ENCODE results near the gene ARPC5. TPM values are rescaled to one million over a fixed set of nuclear protein-coding genes. Genes with fewer than 3 reads are reported as not detected.
"Not testable (repeated sequence)": the region's sequence is repeated elsewhere in the genome, so short reads cannot be mapped to it uniquely, and the experiment has no call there.

Gene ARPC5
- total RNA-seq, 1 donor from 2014 or later = 191 TPM

DNA sequence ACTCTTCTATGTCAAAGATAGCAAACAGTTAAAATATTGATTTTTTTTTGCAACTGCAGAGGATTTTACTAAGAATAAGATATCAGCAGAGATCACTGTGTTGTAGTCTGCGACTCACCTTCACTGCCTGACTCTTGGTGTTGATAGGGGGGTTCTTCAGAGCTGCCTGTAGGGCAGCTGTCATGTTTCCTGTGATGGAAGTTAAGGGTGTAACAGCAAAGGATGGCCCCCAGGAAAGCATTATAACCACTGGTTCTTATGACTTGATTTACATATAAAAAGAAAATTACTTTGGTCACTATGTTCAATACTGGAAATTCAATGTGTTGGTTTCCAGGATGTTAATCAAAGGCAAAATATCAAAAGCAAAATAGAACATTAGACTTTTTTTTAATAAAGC, 2.6 kb downstream of the ARPC5 start:
- DNase-seq (no peak), ATAC-seq (no peak)
- intact Hi-C loops (cut with DNase I) = no loop called here
- no peaks in the 10 kb centered on the region for H3K27me3 ChIP-seq (ENCODE audit: low read depth)
- TF ChIP-seq, protein P1, sequence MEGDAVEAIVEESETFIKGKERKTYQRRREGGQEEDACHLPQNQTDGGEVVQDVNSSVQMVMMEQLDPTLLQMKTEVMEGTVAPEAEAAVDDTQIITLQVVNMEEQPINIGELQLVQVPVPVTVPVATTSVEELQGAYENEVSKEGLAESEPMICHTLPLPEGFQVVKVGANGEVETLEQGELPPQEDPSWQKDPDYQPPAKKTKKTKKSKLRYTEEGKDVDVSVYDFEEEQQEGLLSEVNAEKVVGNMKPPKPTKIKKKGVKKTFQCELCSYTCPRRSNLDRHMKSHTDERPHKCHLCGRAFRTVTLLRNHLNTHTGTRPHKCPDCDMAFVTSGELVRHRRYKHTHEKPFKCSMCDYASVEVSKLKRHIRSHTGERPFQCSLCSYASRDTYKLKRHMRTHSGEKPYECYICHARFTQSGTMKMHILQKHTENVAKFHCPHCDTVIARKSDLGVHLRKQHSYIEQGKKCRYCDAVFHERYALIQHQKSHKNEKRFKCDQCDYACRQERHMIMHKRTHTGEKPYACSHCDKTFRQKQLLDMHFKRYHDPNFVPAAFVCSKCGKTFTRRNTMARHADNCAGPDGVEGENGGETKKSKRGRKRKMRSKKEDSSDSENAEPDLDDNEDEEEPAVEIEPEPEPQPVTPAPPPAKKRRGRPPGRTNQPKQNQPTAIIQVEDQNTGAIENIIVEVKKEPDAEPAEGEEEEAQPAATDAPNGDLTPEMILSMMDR (IDR thresholded peaks at IDR 0.05) = no peak
- peak overlapping the region; percentile 85 for H3K4me3 ChIP-seq
- peaks cover 75% of the 10 kb centered on the region for H3K4me1 ChIP-seq
- H3K36me3 ChIP-seq = peaks cover 39% of the 10 kb centered on the region
- peak overlapping the region; percentile 96 for H3K27ac ChIP-seq
- no peaks in the 10 kb centered on the region for H3K9me3 ChIP-seq

DNA sequence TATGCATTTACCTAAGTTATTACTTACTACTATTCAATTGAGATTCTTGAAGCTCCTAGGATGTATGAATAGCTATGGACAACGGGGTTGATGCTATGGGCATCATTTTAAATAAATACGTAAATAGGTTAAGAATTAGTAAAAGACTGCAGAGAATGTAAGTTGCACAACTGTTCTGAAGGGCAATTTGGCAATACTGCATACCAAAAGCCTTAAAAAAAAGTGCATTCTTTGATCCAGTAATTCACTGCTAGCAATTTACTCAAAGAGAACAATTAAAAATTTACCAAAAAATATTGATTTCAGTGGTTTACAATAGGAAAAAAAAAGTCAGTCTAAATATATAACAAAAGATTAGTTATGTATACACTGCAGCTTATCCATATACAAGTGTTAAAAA, 3.5 kb downstream of the ARPC5 start:
- peaks cover 78% of the 10 kb centered on the region for H3K4me1 ChIP-seq
- no peak for ATAC-seq
- H3K36me3 ChIP-seq = peaks cover 47% of the 10 kb centered on the region
- TF ChIP-seq, protein P1 (IDR thresholded peaks at IDR 0.05) = no peak
- no peaks in the 10 kb centered on the region for H3K9me3 ChIP-seq
- intact Hi-C loops (cut with DNase I) = no loop called here
- H3K27me3 ChIP-seq (ENCODE audit: low read depth) = no peaks in the 10 kb centered on the region
- peak overlapping the region; percentile 50 for H3K27ac ChIP-seq
- H3K4me3 ChIP-seq = peak overlapping the region; percentile 85
- DNase-seq = no peak

DNA sequence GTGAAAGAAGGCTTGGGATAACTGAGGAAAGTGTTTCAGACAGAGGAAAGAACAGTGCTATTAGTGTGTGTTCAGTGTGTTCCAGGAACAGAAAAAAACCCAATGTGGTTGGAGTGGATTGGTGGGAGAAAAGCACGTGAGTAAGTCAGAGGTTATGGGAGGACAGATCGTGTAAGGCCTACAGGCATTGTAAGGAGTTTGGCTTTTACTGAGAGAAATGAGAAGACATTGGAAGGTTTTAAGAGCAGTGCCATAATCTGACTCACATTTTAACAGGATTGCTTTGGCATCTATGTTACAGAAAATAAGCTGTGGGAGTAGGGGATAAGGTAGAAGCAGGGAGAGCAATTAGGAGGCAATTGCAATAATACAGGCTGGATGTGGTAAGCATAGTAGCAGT, 4.8 kb downstream of the ARPC5 start:
- Histone ChIP-seq H3K9me3 (no peaks in the 10 kb centered on the region), H3K4me3 (peak overlapping the region; percentile 7), H3K27me3 (ENCODE audit: low read depth) (no peaks in the 10 kb centered on the region), H3K27ac (peak overlapping the region; percentile 13), H3K36me3 (peaks cover 59% of the 10 kb centered on the region), H3K4me1 (peaks cover 83% of the 10 kb centered on the region)
- intact Hi-C loops (cut with DNase I) = no loop called here
- TF ChIP-seq, protein P1 (IDR thresholded peaks at IDR 0.05) = no peak
- no peak for DNase-seq
- no peak for ATAC-seq

GRCh38 chr1:183628537-183628936, 7.0 kb downstream of the ARPC5 start:
- no peaks in the 10 kb centered on the region for H3K9me3 ChIP-seq
- no peaks in the 10 kb centered on the region for H3K27me3 ChIP-seq (ENCODE audit: low read depth)
- H3K36me3 ChIP-seq = peaks cover 80% of the 10 kb centered on the region
- intact Hi-C loops (cut with DNase I) = no loop called here
- TF ChIP-seq, protein P1 (IDR thresholded peaks at IDR 0.05) = no peak
- H3K4me3 ChIP-seq = no peak overlapping the region
- H3K4me1 ChIP-seq = peaks cover 86% of the 10 kb centered on the region
- no peak overlapping the region for H3K27ac ChIP-seq
- no peak for DNase-seq
- ATAC-seq = no peak

DNA sequence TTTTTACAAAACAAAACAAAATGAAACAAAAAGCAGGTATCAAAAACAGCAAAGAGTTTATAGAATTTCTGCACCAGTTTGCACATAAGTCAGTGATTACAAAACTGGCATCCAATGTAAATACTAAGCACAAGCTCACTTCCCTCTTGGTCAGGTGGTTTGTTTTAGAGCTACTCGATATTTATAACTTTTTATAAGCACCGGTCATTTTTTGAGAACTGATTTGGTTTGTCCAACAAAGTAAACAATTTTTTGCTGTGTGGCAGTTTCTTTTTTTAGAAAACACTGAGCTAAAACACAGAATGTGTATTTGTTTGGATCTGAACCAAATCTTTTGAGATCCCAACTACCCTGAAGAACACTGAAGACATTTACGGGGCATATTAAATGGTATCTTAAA, 9.3 kb downstream of the ARPC5 start:
- H3K27me3 ChIP-seq (ENCODE audit: low read depth); DNase-seq; intact Hi-C loops (cut with DNase I); H3K9me3 ChIP-seq: not testable (repeated sequence)
- Histone ChIP-seq H3K4me1 (peaks cover 73% of the 10 kb centered on the region), H3K27ac (peak overlapping the region; percentile 14), H3K36me3 (peaks cover 74% of the 10 kb centered on the region), H3K4me3 (peak overlapping the region; percentile 10)
- peak in 1 of 2 donors; percentile 57 for ATAC-seq

- Histone ChIP-seq H3K4me3 (no peak overlapping the region), H3K36me3 (peaks cover 44% of the 10 kb centered on the region), H3K27me3 (ENCODE audit: low read depth) (no peaks in the 10 kb centered on the region), H3K27ac (no peak overlapping the region), H3K4me1 (peaks cover 44% of the 10 kb centered on the region), H3K9me3 (no peaks in the 10 kb centered on the region)
- DNase-seq = peak; percentile 53
- TF ChIP-seq, protein P1 (IDR thresholded peaks at IDR 0.05) = peak; percentile 69
- intact Hi-C loops (cut with DNase I) = no loop called here
- peak; percentile 93 to 94 for ATAC-seq
These were observed 12.4 kb downstream of the ARPC5 start for GRCh38 chr1:183622884-183623785.

Measured in lower lobe of right lung (tissue), 2 donors.